Keratinocyte (primary cell): ENCODE measurements around the gene MEOX1. TPM values are rescaled to one million over a fixed set of nuclear protein-coding genes. Genes with fewer than 3 reads are reported as not detected.

Experiments used
- DNase-seq: peaks from one replicate; pipeline ENCODE4 v3.0.0-alpha.2; 2011; ENCODE audit warnings: low read depth, missing footprints, low spot score
- FAIRE-seq: peaks from 2 replicates; lab custom pipeline; 2011; peaks lifted over from hg19 to GRCh38; lab: Jason Lieb, UNC
- H2AFZ ChIP-seq: 2 replicates; pipeline ENCODE4 v1.6.0; 2012; ENCODE audit warnings: low read length, control low read depth, inconsistent platforms; ENCODE audit not compliant: control insufficient read depth
- H3K27ac ChIP-seq: 2 replicates; pipeline ENCODE4 v1.5.1; 2011; ENCODE audit warnings: low read length; ENCODE audit not compliant: control insufficient read depth, insufficient read depth
- H3K27me3 ChIP-seq: 3 replicates; pipeline ENCODE4 v1.6.0; 2011; ENCODE audit warnings: low read length; ENCODE audit not compliant: control insufficient read depth, insufficient read depth; ENCODE audit errors: extremely low read depth
- H3K36me3 ChIP-seq, 2 experiments: 2 replicates in 1 of 2; 3 replicates in 1 of 2; pipeline ENCODE4 v1.5.1; 2011; ENCODE audit warnings: low read length in 2 of 2, mild to moderate bottlenecking in 1 of 2; ENCODE audit not compliant: control insufficient read depth in 2 of 2, insufficient read depth in 2 of 2; ENCODE audit errors: extremely low read depth in 1 of 2
- H3K4me1 ChIP-seq: 3 replicates; pipeline ENCODE4 v1.5.1; 2011; ENCODE audit warnings: low read length; ENCODE audit not compliant: control insufficient read depth, insufficient read depth; ENCODE audit errors: extremely low read depth
- H3K4me2 ChIP-seq: 3 replicates; pipeline ENCODE4 v1.6.0; 2011; ENCODE audit warnings: low read depth, low read length; ENCODE audit not compliant: control insufficient read depth, insufficient read depth; ENCODE audit errors: extremely low read depth
- H3K4me3 ChIP-seq, 3 experiments: fragments of 200-600 bp in 1 of 3; sonication (generic) in 1 of 3; 2 replicates in 2 of 3; 3 replicates in 1 of 3; pipeline ENCODE4 v1.5.1; 2011 to 2016; ENCODE audit warnings: low read length in 3 of 3, mild to moderate bottlenecking in 3 of 3, control low read depth in 2 of 3, inconsistent platforms in 1 of 3, low read depth in 1 of 3, mixed read lengths in 1 of 3, mixed run types in 1 of 3, moderate library complexity in 1 of 3; ENCODE audit not compliant: control insufficient read depth in 2 of 3, insufficient read depth in 2 of 3; ENCODE audit errors: extremely low read depth in 1 of 3
- H3K79me2 ChIP-seq: 2 replicates; pipeline ENCODE4 v1.6.0; 2012; ENCODE audit warnings: low read length; ENCODE audit not compliant: control insufficient read depth, insufficient read depth
- H3K9ac ChIP-seq: 3 replicates; pipeline ENCODE4 v1.6.0; 2011; ENCODE audit warnings: low read length; ENCODE audit not compliant: control insufficient read depth, insufficient read depth; ENCODE audit errors: extremely low read depth
- H3K9me1 ChIP-seq: 3 replicates; pipeline ENCODE4 v1.6.0; 2011; ENCODE audit warnings: low read length; ENCODE audit not compliant: control insufficient read depth, insufficient read depth; ENCODE audit errors: extremely low read depth
- H3K9me3 ChIP-seq: 2 replicates; pipeline ENCODE4 v1.5.1; 2012; ENCODE audit warnings: low read depth, low read length; ENCODE audit not compliant: control insufficient read depth
- H4K20me1 ChIP-seq: 3 replicates; pipeline ENCODE4 v1.6.0; 2011; ENCODE audit warnings: low read length; ENCODE audit not compliant: control insufficient read depth, insufficient read depth; ENCODE audit errors: extremely low read depth
- EZH2 ChIP-seq: IDR thresholded peaks from one replicate; pipeline ENCODE4 v1.6.1; 2012; ENCODE audit warnings: inconsistent platforms, mild to moderate bottlenecking, low read length, moderate library complexity
- dilution Hi-C: fragments of 300-500 bp; cut with MboI; formaldehyde crosslinking; loops from one replicate; pipeline ENCODE4 v1.7.0; 2020; ENCODE audit warnings: low sequenced_read_pairs; ENCODE audit not compliant: extremely low pct_ligation_motif_present
- polyA plus RNA-seq, 5 experiments: library from polyadenylated mRNA; depleted of rRNA in 3 of 5; stranded (reverse) in 3 of 5; stranded (forward) in 1 of 5; unstranded in 1 of 5; fragments of >200 nt; gene quantifications; 1 replicate in 1 of 5; 2 replicates in 3 of 5; 3 replicates in 1 of 5; pipeline versions ENCODE4 v1.2.1 to v1.2.3, GENCODE V29; 2011 to 2012; ENCODE audit warnings: missing spikeins in 2 of 5, low read depth in 1 of 5, low replicate concordance in 1 of 5
- TF ChIP-seq, protein P1 (sequence below), 3 experiments: IDR thresholded peaks in 1 of 3; conservative IDR thresholded peaks in 1 of 3; optimal IDR thresholded peaks in 1 of 3; 2 replicates in 2 of 3; 3 replicates in 1 of 3; pipeline versions ENCODE3 to v1.5.1; 2011; ENCODE audit warnings: low read length in 3 of 3, mild to moderate bottlenecking in 3 of 3, moderate library complexity in 2 of 3, control low read depth in 1 of 3, inconsistent platforms in 1 of 3; ENCODE audit not compliant: insufficient read depth in 2 of 3; ENCODE audit errors: extremely low read depth in 1 of 3

MEOX1 gene
- polyA plus RNA-seq, 1 donor (not counting 4 experiments of a cell fraction or from before 2014, with no cell fraction given) = 0.08 TPM

DNA sequence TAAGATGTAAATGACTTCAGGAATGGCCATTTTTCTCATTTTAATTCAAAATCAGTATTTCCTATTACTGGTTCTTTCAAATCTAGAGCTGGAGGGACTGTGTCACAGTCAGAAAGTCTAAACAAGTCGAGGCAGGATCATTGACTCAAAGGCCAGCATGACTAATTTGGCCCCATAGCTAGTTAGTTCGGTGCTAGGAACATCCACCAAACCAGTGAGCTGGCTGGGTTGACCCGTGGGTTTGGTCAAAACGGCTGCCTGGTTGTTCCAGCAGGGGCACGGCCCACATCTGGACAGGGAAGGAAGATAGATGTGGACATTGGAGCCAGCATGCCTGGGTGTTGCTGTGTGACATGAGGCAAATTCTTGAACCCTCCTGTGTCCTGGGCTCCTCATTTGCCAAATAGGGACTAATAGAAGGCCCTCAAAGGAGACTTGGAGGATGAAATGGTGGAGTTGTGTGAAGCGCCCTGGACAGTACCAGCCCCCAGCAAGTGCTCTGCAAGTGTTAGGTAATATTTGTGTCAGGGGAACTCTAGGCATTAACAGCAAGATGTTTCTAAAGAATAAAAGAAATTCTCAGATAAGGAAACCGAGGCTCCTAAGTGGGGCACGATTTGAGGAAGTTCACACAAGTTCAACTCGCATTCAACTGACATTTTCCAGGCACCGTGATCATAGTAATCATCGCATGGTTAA, 46.2 kb downstream of the MEOX1 start:
- Histone ChIP-seq H3K9me3 (no peaks in the 10 kb centered on the region), H3K79me2 (no peaks in the 10 kb centered on the region), H3K27ac (peak overlapping the region; percentile 42), H4K20me1 (no peaks in the 10 kb centered on the region), H2AFZ (peak overlapping the region; percentile 27), H3K9me1 (no peaks in the 10 kb centered on the region), H3K4me2 (peak overlapping the region; percentile 62), H3K4me3 (no peak overlapping the region), H3K9ac (peak overlapping the region; percentile 5), H3K27me3 (no peaks in the 10 kb centered on the region), H3K4me1 (peaks cover 32% of the 10 kb centered on the region), H3K36me3 (no peaks in the 10 kb centered on the region)
- dilution Hi-C loops = no loop called here
- no peak for TF ChIP-seq EZH2
- TF ChIP-seq, protein P1, sequence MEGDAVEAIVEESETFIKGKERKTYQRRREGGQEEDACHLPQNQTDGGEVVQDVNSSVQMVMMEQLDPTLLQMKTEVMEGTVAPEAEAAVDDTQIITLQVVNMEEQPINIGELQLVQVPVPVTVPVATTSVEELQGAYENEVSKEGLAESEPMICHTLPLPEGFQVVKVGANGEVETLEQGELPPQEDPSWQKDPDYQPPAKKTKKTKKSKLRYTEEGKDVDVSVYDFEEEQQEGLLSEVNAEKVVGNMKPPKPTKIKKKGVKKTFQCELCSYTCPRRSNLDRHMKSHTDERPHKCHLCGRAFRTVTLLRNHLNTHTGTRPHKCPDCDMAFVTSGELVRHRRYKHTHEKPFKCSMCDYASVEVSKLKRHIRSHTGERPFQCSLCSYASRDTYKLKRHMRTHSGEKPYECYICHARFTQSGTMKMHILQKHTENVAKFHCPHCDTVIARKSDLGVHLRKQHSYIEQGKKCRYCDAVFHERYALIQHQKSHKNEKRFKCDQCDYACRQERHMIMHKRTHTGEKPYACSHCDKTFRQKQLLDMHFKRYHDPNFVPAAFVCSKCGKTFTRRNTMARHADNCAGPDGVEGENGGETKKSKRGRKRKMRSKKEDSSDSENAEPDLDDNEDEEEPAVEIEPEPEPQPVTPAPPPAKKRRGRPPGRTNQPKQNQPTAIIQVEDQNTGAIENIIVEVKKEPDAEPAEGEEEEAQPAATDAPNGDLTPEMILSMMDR (optimal IDR thresholded peaks at IDR 0.05 in 1 of 3, IDR thresholded peaks at IDR 0.05 in 1 of 3, conservative IDR thresholded peaks at IDR 0.05 in 1 of 3; ENCODE audit: extremely low read depth in 1 of 3, insufficient read depth in 2 of 3, low read length in 3 of 3) = no peak
- DNase-seq (no peak), FAIRE-seq (peak; percentile 98)

DNA sequence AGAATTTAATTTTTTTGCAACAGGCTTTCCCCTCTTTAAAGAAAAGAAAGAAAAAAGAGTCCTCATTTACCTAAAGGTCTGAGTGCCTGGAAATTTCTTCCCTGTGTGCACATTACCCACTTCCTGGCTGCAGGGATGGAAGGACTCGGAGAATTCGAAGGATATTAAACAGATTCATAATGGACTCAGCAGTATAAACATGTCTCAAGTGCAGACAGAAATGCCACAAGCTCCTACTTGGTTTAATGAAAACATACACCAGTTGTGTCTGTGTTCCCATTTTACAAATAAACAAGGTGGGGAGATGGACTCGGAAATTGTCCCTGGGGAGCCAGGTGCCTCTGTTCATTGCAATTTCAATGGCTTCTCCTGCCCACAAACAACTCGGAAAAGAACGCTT, 47.2 kb downstream of the MEOX1 start:
- dilution Hi-C loops = no loop called here
- Histone ChIP-seq H3K9me1 (no peaks in the 10 kb centered on the region), H3K4me1 (peaks cover 32% of the 10 kb centered on the region), H3K9me3 (no peaks in the 10 kb centered on the region), H3K36me3 (no peaks in the 10 kb centered on the region), H3K79me2 (no peaks in the 10 kb centered on the region), H3K4me2 (no peak overlapping the region), H3K27ac (no peak overlapping the region), H3K27me3 (no peaks in the 10 kb centered on the region), H3K4me3 (no peak overlapping the region), H4K20me1 (no peaks in the 10 kb centered on the region), H3K9ac (no peak overlapping the region), H2AFZ (no peak overlapping the region)
- TF ChIP-seq EZH2 = no peak
- TF ChIP-seq, protein P1 (optimal IDR thresholded peaks at IDR 0.05 in 1 of 3, IDR thresholded peaks at IDR 0.05 in 1 of 3, conservative IDR thresholded peaks at IDR 0.05 in 1 of 3; ENCODE audit: extremely low read depth in 1 of 3, insufficient read depth in 2 of 3, low read length in 3 of 3) = no peak
- no peak for DNase-seq
- peak; percentile 13 for FAIRE-seq
